T47D (cell line): ENCODE data around the gene BCAS3.

Experiments
- DNase-seq, 2 experiments: peaks; one replicate each; pipeline versions ENCODE4 v3.0.0 to v3.0.0-alpha.2; 2011 to 2012; ENCODE audit warnings: low read depth in 1 of 2, low spot score in 1 of 2
- JUND ChIP-seq: IDR thresholded peaks from 2 replicates; pipeline ENCODE4 v1.6.1; 2012; ENCODE audit warnings: low read depth
- in situ Hi-C: cut with HindIII; loops from 2 replicates; pipeline ENCODE4 v1.10.0; 2016; ENCODE audit warnings: low sequenced_read_pairs, low pct_unique_long_range_greater_than_20kb

Gene BCAS3

GRCh38 chr17:61296058-61296457, 618.4 kb downstream of the BCAS3 start:
- in situ Hi-C loops, result no loop called here
- no peak for TF ChIP-seq JUND
- DNase-seq, result no peak

GRCh38 chr17:61299517-61300513, 622.2 kb downstream of the BCAS3 start:
- in situ Hi-C loops, result no loop called here
- no peak for DNase-seq
- no peak for TF ChIP-seq JUND

GRCh38 chr17:61302953-61303816, 625.5 kb downstream of the BCAS3 start:
- in situ Hi-C loops, result no loop called here
- no peak for DNase-seq
- no peak for TF ChIP-seq JUND

GRCh38 chr17:61303817-61304096, 626.1 kb downstream of the BCAS3 start:
- DNase-seq, result no peak
- TF ChIP-seq JUND, result no peak
- in situ Hi-C loops, result no loop called here

- in situ Hi-C loops, result no loop called here
- no peak for TF ChIP-seq JUND
- no peak for DNase-seq
Measured at GRCh38 chr17:61305024-61305423, 627.4 kb downstream of the BCAS3 start.

GRCh38 chr17:61306003-61306402, 628.4 kb downstream of the BCAS3 start:
- no peak for DNase-seq
- no peak for TF ChIP-seq JUND
- in situ Hi-C loops, result no loop called here

- no peak for TF ChIP-seq JUND
- DNase-seq, result no peak
- in situ Hi-C loops, result no loop called here
Measured at GRCh38 chr17:61307905-61308886, 630.5 kb downstream of the BCAS3 start.

GRCh38 chr17:61309362-61310256, 632.0 kb downstream of the BCAS3 start:
- in situ Hi-C loops, result no loop called here
- DNase-seq, result no peak
- TF ChIP-seq JUND, result no peak

GRCh38 chr17:61310590-61310989, 632.9 kb downstream of the BCAS3 start:
- no peak for TF ChIP-seq JUND
- DNase-seq, result no peak
- in situ Hi-C loops, result no loop called here

- in situ Hi-C loops, result no loop called here
- no peak for TF ChIP-seq JUND
- DNase-seq, result no peak
Measured at GRCh38 chr17:61312406-61313295, 635.0 kb downstream of the BCAS3 start.
